ENCODE measurements around the gene CAND2. TPM values are rescaled to one million over a fixed set of nuclear protein-coding genes. Genes with fewer than 3 reads are reported as not detected.
"Not testable (repeated sequence)": the region's sequence is repeated elsewhere in the genome, so short reads cannot be mapped to it uniquely, and the experiment has no call there.

The CAND2 gene
- polyA plus RNA-seq, 1 donor from 2014 or later = 0.35 TPM

GRCh38 chr3:12839156-12839946 lies 42.9 kb downstream of the CAND2 start:
- H3K36me3 Mint-ChIP-seq = peaks cover 3% of the 10 kb centered on the region
- peaks cover 21 to 38% (median 28%) of the 10 kb centered on the region in 3 donors for H3K4me1 Mint-ChIP-seq
- H3K9me3 Mint-ChIP-seq = no peaks in the 10 kb centered on the region
- H3K27me3 Mint-ChIP-seq = no peaks in the 10 kb centered on the region
- H3K27ac Mint-ChIP-seq = peak overlapping the region in 2 of 3 donors; percentile 100
- H3K4me3 Mint-ChIP-seq = peak overlapping the region; percentile 96 to 99 (median 98)

GRCh38 chr3:12840148-12840547 lies 43.7 kb downstream of the CAND2 start:
- H3K4me3 Mint-ChIP-seq = peak overlapping the region; percentile 96 to 99 (median 98)
- not testable (repeated sequence) for H3K27me3 Mint-ChIP-seq, H3K9me3 Mint-ChIP-seq, H3K36me3 Mint-ChIP-seq
- H3K4me1 Mint-ChIP-seq = peaks cover 21 to 38% (median 28%) of the 10 kb centered on the region in 3 donors
- H3K27ac Mint-ChIP-seq = peak overlapping the region; percentile 99 to 100 (median 100)

GRCh38 chr3:12840591-12841148 lies 44.2 kb downstream of the CAND2 start:
- H3K4me3 Mint-ChIP-seq = peak overlapping the region; percentile 96 to 99 (median 98)
- no peaks in the 10 kb centered on the region for H3K9me3 Mint-ChIP-seq
- peaks cover 3% of the 10 kb centered on the region for H3K36me3 Mint-ChIP-seq
- no peaks in the 10 kb centered on the region for H3K27me3 Mint-ChIP-seq
- H3K27ac Mint-ChIP-seq = peak overlapping the region; percentile 99 to 100 (median 100)
- H3K4me1 Mint-ChIP-seq = peaks cover 21 to 38% (median 28%) of the 10 kb centered on the region in 3 donors

- no peaks in the 10 kb centered on the region for H3K27me3 Mint-ChIP-seq
- peak within 1 kb of the TSS; percentile 99 to 100 (median 100) for H3K27ac Mint-ChIP-seq
- peak within 1 kb of the TSS; percentile 96 to 99 (median 98) for H3K4me3 Mint-ChIP-seq
- peaks cover 3% of the 10 kb centered on the region for H3K36me3 Mint-ChIP-seq
- H3K4me1 Mint-ChIP-seq = peaks cover 19 to 38% (median 28%) of the 10 kb centered on the region in 3 donors
- no peaks in the 10 kb centered on the region for H3K9me3 Mint-ChIP-seq
Observed at GRCh38 chr3:12841149-12841969, 44.9 kb downstream of the CAND2 start, which contains the start of gene RPL32. TSS of gene RPL32 (minus strand) at chr3:12841565. CDS start at chr3:12840237, 1,328 bp downstream.

- H3K4me3 Mint-ChIP-seq = peak overlapping the region; percentile 96 to 99 (median 98)
- no peaks in the 10 kb centered on the region for H3K9me3 Mint-ChIP-seq
- H3K27me3 Mint-ChIP-seq = no peaks in the 10 kb centered on the region
- H3K27ac Mint-ChIP-seq = peak overlapping the region; percentile 99 to 100 (median 100)
- peaks cover 3% of the 10 kb centered on the region for H3K36me3 Mint-ChIP-seq
- peaks cover 19 to 38% (median 28%) of the 10 kb centered on the region in 3 donors for H3K4me1 Mint-ChIP-seq
Observed at GRCh38 chr3:12841970-12842328, 45.5 kb downstream of the CAND2 start.

GRCh38 chr3:12842469-12842868 lies 46.0 kb downstream of the CAND2 start:
- H3K4me3 Mint-ChIP-seq = peak overlapping the region in 3 of 4 donors; percentile 5 to 96 (median 10)
- no peaks in the 10 kb centered on the region for H3K9me3 Mint-ChIP-seq
- H3K36me3 Mint-ChIP-seq = peaks cover 3% of the 10 kb centered on the region
- no peaks in the 10 kb centered on the region for H3K27me3 Mint-ChIP-seq
- H3K4me1 Mint-ChIP-seq = peaks cover 19 to 34% (median 28%) of the 10 kb centered on the region in 3 donors
- peak overlapping the region in 2 of 3 donors; percentile 100 for H3K27ac Mint-ChIP-seq

GRCh38 chr3:12845811-12846210 lies 49.3 kb downstream of the CAND2 start:
- Mint-ChIP-seq H3K36me3 (no peaks in the 10 kb centered on the region), H3K9me3 (no peaks in the 10 kb centered on the region), H3K4me1 (peaks cover 3 to 7% (median 4%) of the 10 kb centered on the region in 3 donors), H3K4me3 (no peak overlapping the region), H3K27ac (no peak overlapping the region), H3K27me3 (no peaks in the 10 kb centered on the region)

GRCh38 chr3:12852201-12852600 lies 55.7 kb downstream of the CAND2 start:
- no peaks in the 10 kb centered on the region for H3K36me3 Mint-ChIP-seq
- H3K4me1 Mint-ChIP-seq = no peaks in the 10 kb centered on the region
- H3K4me3 Mint-ChIP-seq = no peak overlapping the region
- H3K9me3 Mint-ChIP-seq = no peaks in the 10 kb centered on the region
- peaks cover 15% of the 10 kb centered on the region for H3K27me3 Mint-ChIP-seq
- no peak overlapping the region for H3K27ac Mint-ChIP-seq

GRCh38 chr3:12853847-12854246 lies 57.4 kb downstream of the CAND2 start:
- H3K27me3 Mint-ChIP-seq = peaks cover 18% of the 10 kb centered on the region
- not testable (repeated sequence) for H3K27ac Mint-ChIP-seq, H3K4me3 Mint-ChIP-seq, H3K4me1 Mint-ChIP-seq, H3K9me3 Mint-ChIP-seq, H3K36me3 Mint-ChIP-seq

- H3K27me3 Mint-ChIP-seq = peaks cover 18% of the 10 kb centered on the region
- no peak overlapping the region for H3K4me3 Mint-ChIP-seq
Observed at GRCh38 chr3:12854565-12854964, 58.1 kb downstream of the CAND2 start.

GRCh38 chr3:12856626-12857025 lies 60.1 kb downstream of the CAND2 start:
- H3K9me3 Mint-ChIP-seq = no peaks in the 10 kb centered on the region
- H3K4me3 Mint-ChIP-seq = no peak overlapping the region
- peaks cover 20% of the 10 kb centered on the region for H3K27me3 Mint-ChIP-seq
- no peaks in the 10 kb centered on the region for H3K4me1 Mint-ChIP-seq
- H3K27ac Mint-ChIP-seq = no peak overlapping the region
- no peaks in the 10 kb centered on the region for H3K36me3 Mint-ChIP-seq

More at GRCh38 chr3:12854565-12854964, 58.1 kb downstream of the CAND2 start:
- H3K4me1 Mint-ChIP-seq = no peaks in the 10 kb centered on the region
- H3K27ac Mint-ChIP-seq = no peak overlapping the region
- H3K9me3 Mint-ChIP-seq = no peaks in the 10 kb centered on the region
- no peaks in the 10 kb centered on the region for H3K36me3 Mint-ChIP-seq

GRCh38 chr3:12859840-12860239 lies 63.4 kb downstream of the CAND2 start:
- H3K9me3 Mint-ChIP-seq = no peaks in the 10 kb centered on the region
- H3K36me3 Mint-ChIP-seq = no peaks in the 10 kb centered on the region

GRCh38 chr3:12861611-12862010 lies 65.1 kb downstream of the CAND2 start:
- no peaks in the 10 kb centered on the region for H3K36me3 Mint-ChIP-seq

More at GRCh38 chr3:12859840-12860239, 63.4 kb downstream of the CAND2 start:
- Mint-ChIP-seq H3K4me1 (no peaks in the 10 kb centered on the region), H3K4me3 (no peak overlapping the region), H3K27ac (no peak overlapping the region), H3K27me3 (peaks cover 13% of the 10 kb centered on the region)

GRCh38 chr3:12862387-12862786 lies 65.9 kb downstream of the CAND2 start:
- Mint-ChIP-seq H3K27me3 (peaks cover 6% of the 10 kb centered on the region), H3K36me3 (no peaks in the 10 kb centered on the region), H3K27ac (peak overlapping the region in 1 of 3 donors; percentile 2), H3K4me1 (no peaks in the 10 kb centered on the region), H3K4me3 (no peak overlapping the region), H3K9me3 (peaks cover 0 to 5% (median 2%) of the 10 kb centered on the region in 3 donors)

More at GRCh38 chr3:12861611-12862010, 65.1 kb downstream of the CAND2 start:
- peak overlapping the region in 1 of 3 donors; percentile 34 for H3K27ac Mint-ChIP-seq
- H3K4me3 Mint-ChIP-seq = no peak overlapping the region
- H3K27me3 Mint-ChIP-seq = peaks cover 11% of the 10 kb centered on the region
- H3K9me3 Mint-ChIP-seq = peaks cover 0 to 5% (median 2%) of the 10 kb centered on the region in 3 donors
- no peaks in the 10 kb centered on the region for H3K4me1 Mint-ChIP-seq

GRCh38 chr3:12865271-12865670 lies 68.8 kb downstream of the CAND2 start:
- Mint-ChIP-seq H3K4me3 (no peak overlapping the region), H3K27ac (no peak overlapping the region), H3K9me3 (peaks cover 0 to 5% (median 2%) of the 10 kb centered on the region in 3 donors), H3K36me3 (no peaks in the 10 kb centered on the region), H3K4me1 (peaks cover 6 to 9% (median 8%) of the 10 kb centered on the region in 3 donors), H3K27me3 (peaks cover 11% of the 10 kb centered on the region)

Data from IgD-negative memory B cell (primary cell).